ENCODE results near the gene TBC1D10A.

GRCh38 chr22:30344447-30345200 is 17.9 kb upstream of the TBC1D10A start:
- TF ChIP-seq ZFP30 (CRISPR knock-in tag; IDR thresholded peaks at IDR 0.05) (no peak), CREB5 (CRISPR knock-in tag; IDR thresholded peaks at IDR 0.05; ENCODE audit: low read depth) (no peak), OSR1 (CRISPR knock-in tag; IDR thresholded peaks at IDR 0.05) (no peak), RARB (CRISPR knock-in tag; IDR thresholded peaks at IDR 0.05) (no peak), ZC3H10 (CRISPR knock-in tag; IDR thresholded peaks at IDR 0.05) (no peak), PATZ1 (CRISPR knock-in tag; IDR thresholded peaks at IDR 0.05; ENCODE audit: borderline replicate concordance) (no peak), CSRNP3 (CRISPR knock-in tag; IDR thresholded peaks at IDR 0.05) (no peak), CSDC2 (CRISPR knock-in tag; IDR thresholded peaks at IDR 0.05) (no peak), ESRRG (CRISPR knock-in tag; IDR thresholded peaks at IDR 0.05) (no peak), ARNTL (CRISPR knock-in tag; IDR thresholded peaks at IDR 0.05; ENCODE audit: borderline replicate concordance, low read depth) (no peak), ZNF70 (CRISPR knock-in tag; IDR thresholded peaks at IDR 0.05) (no peak), BACH2 (CRISPR knock-in tag; IDR thresholded peaks at IDR 0.05; ENCODE audit: borderline replicate concordance) (no peak)
